A549 (cell line): ENCODE measurements around the gene RNU6-7. TPM values are rescaled to one million over a fixed set of nuclear protein-coding genes. Genes with fewer than 3 reads are reported as not detected.

ENCODE experiments used
- ATAC-seq, 2 experiments: fragments of 200-7000 bp in 1 of 2; fragments of >200 bp in 1 of 2; cut with Nextera tagmentation in 1 of 2; cut with Tn5 transposase in 1 of 2; 3 replicates each; pipeline versions ENCODE4 v1.8.0 to v1.9.1; 2018 to 2020; ENCODE audit warnings: mild to moderate bottlenecking in 1 of 2, moderate library complexity in 1 of 2
- CTCF ChIA-PET: fragments of 300-600 bp; sonication (Branson Sonifier 250); formaldehyde crosslinking; extraction: SDS; loops from one replicate; lab custom pipeline; 2021; ENCODE audit warnings: antibody characterized with exemption, inconsistent platforms; lab: Yijun Ruan, JAX
- POLR2A ChIA-PET: fragments of 350-600 bp; formaldehyde crosslinking; extraction: SDS; loops from one replicate; lab custom pipeline; 2021; ENCODE audit warnings: antibody characterized with exemption, inconsistent platforms; lab: Yijun Ruan, JAX
- DNase-seq, 2 experiments: peaks; one replicate each; pipeline versions ENCODE4 v3.0.0 to v3.0.0-alpha.2; 2011 to 2016; ENCODE audit warnings: low read depth in 1 of 2, low spot score in 1 of 2
- FAIRE-seq: peaks from 2 replicates; lab custom pipeline; 2011; peaks lifted over from hg19 to GRCh38; lab: Jason Lieb, UNC
- H3K27ac ChIP-seq, 2 experiments: fragments of >200 bp; sonication (Bioruptor Twin); formaldehyde crosslinking; 3 replicates each; pipeline ENCODE4 v1.5.1; 2016 to 2017
- H3K4me1 ChIP-seq: fragments of >200 bp; sonication (Bioruptor Twin); formaldehyde crosslinking; 3 replicates; pipeline ENCODE4 v1.6.1; 2016
- H3K4me2 ChIP-seq: fragments of >200 bp; sonication (Bioruptor Twin); formaldehyde crosslinking; 3 replicates; pipeline ENCODE4 v1.6.1; 2016
- H3K4me3 ChIP-seq: fragments of >200 bp; sonication (Bioruptor Twin); formaldehyde crosslinking; 3 replicates; pipeline ENCODE4 v1.5.1; 2016
- H3K9me3 ChIP-seq: fragments of >200 bp; sonication (Bioruptor Twin); formaldehyde crosslinking; 3 replicates; pipeline ENCODE4 v1.6.1; 2016
- BCL3 ChIP-seq: fragments of >200 bp; sonication (Bioruptor Twin); formaldehyde crosslinking; IDR thresholded peaks from 3 replicates; pipeline ENCODE4 v1.6.1; 2016
- BHLHE40 ChIP-seq: IDR thresholded peaks from 2 replicates; pipeline ENCODE4 v1.6.1; 2012; ENCODE audit warnings: low read depth, low read length, inconsistent platforms
- CBX2 ChIP-seq: fragments of 200-600 bp; sonication (generic); IDR thresholded peaks from 2 replicates; pipeline ENCODE4 v1.6.1; 2016; ENCODE audit warnings: low read depth, mild to moderate bottlenecking, borderline replicate concordance
- CBX8 ChIP-seq: fragments of 200-600 bp; sonication (generic); IDR thresholded peaks from 2 replicates; pipeline ENCODE4 v1.6.1; 2016
- CHD2 ChIP-seq: fragments of 150-350 bp; IDR thresholded peaks from 2 replicates; pipeline ENCODE4 v1.6.1; 2014; ENCODE audit warnings: low read length; ENCODE audit not compliant: partially characterized antibody
- CHD4 ChIP-seq: fragments of 200-600 bp; sonication (generic); IDR thresholded peaks from 2 replicates; pipeline ENCODE4 v1.6.1; 2016; ENCODE audit warnings: antibody characterized with exemption, mild to moderate bottlenecking, borderline replicate concordance
- E2F6 ChIP-seq: IDR thresholded peaks from 2 replicates; pipeline ENCODE4 v1.6.1; 2012; ENCODE audit warnings: low read depth, borderline replicate concordance
- EHMT2 ChIP-seq: fragments of 200-600 bp; sonication (generic); IDR thresholded peaks from 2 replicates; pipeline ENCODE4 v1.6.1; 2016; ENCODE audit warnings: antibody characterized with exemption, low read depth, mild to moderate bottlenecking, moderate library complexity
- ELK1 ChIP-seq: fragments of 150-350 bp; IDR thresholded peaks from 2 replicates; pipeline ENCODE4 v1.6.1; 2014; ENCODE audit warnings: low read depth, mild to moderate bottlenecking, low read length
- ESRRA ChIP-seq: fragments of 150-350 bp; IDR thresholded peaks from 2 replicates; pipeline ENCODE4 v1.6.1; 2014; ENCODE audit warnings: mild to moderate bottlenecking, low read length, borderline replicate concordance
- FOSB ChIP-seq: fragments of 250-450 bp; sonication (Bioruptor Pico); IDR thresholded peaks from 2 replicates; pipeline ENCODE4 v1.5.0; 2020; ENCODE audit warnings: mild to moderate bottlenecking, moderate library complexity
- FOSL2 ChIP-seq, 2 experiments: fragments of 450-650 bp in 1 of 2; fragments of >200 bp in 1 of 2; sonication (Bioruptor Twin) in 1 of 2; formaldehyde crosslinking; IDR thresholded peaks; 2 replicates each; pipeline versions ENCODE4 v1.5.0 to v1.6.1; 2016 to 2020; ENCODE audit warnings: mild to moderate bottlenecking in 1 of 2, moderate library complexity in 1 of 2
- HEYL ChIP-seq: fragments of 250-450 bp; sonication (Bioruptor Pico); IDR thresholded peaks from 2 replicates; pipeline ENCODE4 v1.8.0; 2021; ENCODE audit warnings: mild to moderate bottlenecking, moderate library complexity
- HMGXB4 ChIP-seq: fragments of 250-450 bp; sonication (Bioruptor Pico); IDR thresholded peaks from 2 replicates; pipeline ENCODE4 v1.5.0; 2021; ENCODE audit warnings: mild to moderate bottlenecking, moderate library complexity, borderline replicate concordance
- JUNB ChIP-seq: fragments of >200 bp; sonication (Bioruptor Twin); formaldehyde crosslinking; IDR thresholded peaks from 2 replicates; pipeline ENCODE4 v1.6.1; 2016
- MYC ChIP-seq: IDR thresholded peaks from 2 replicates; pipeline ENCODE4 v1.6.1; 2012; ENCODE audit warnings: mild to moderate bottlenecking, inconsistent platforms, low read length, improper control_type of control experiment, borderline replicate concordance
- NR3C1 ChIP-seq: fragments of >200 bp; sonication (Bioruptor Twin); formaldehyde crosslinking; IDR thresholded peaks from 3 replicates; pipeline ENCODE4 v1.6.1; 2017
- PBX3 ChIP-seq: IDR thresholded peaks from 2 replicates; pipeline ENCODE4 v1.6.1; 2012
- PHF8 ChIP-seq: fragments of 200-600 bp; sonication (generic); IDR thresholded peaks from 2 replicates; pipeline ENCODE4 v1.6.1; 2016; ENCODE audit warnings: low read depth, mild to moderate bottlenecking, antibody characterized with exemption, moderate library complexity, borderline replicate concordance
- RAD21 ChIP-seq, 2 experiments: fragments of >200 bp in 1 of 2; sonication (Bioruptor Twin) in 1 of 2; formaldehyde crosslinking in 1 of 2; IDR thresholded peaks in 1 of 2; conservative IDR thresholded peaks in 1 of 2; 2 replicates in 1 of 2; 3 replicates in 1 of 2; pipeline ENCODE4 v1.6.1; 2012 to 2018; ENCODE audit warnings: inconsistent platforms in 1 of 2
- RARB ChIP-seq: fragments of 250-450 bp; sonication (Bioruptor Pico); IDR thresholded peaks from 2 replicates; pipeline ENCODE4 v1.8.0; 2021; ENCODE audit warnings: mild to moderate bottlenecking, moderate library complexity
- RCOR1 ChIP-seq: fragments of 150-350 bp; IDR thresholded peaks from 2 replicates; pipeline ENCODE4 v1.6.1; 2014; ENCODE audit warnings: antibody characterized with exemption, low read length, low read depth
- TP53 ChIP-seq: fragments of 250-450 bp; sonication (Bioruptor Pico); IDR thresholded peaks from 2 replicates; pipeline ENCODE4 v1.5.0; 2021; ENCODE audit warnings: mild to moderate bottlenecking, moderate library complexity
- WGBS: methylation state at CpG from one replicate; pipeline ENCODE4 v1.1.6; 2017; ENCODE audit errors: missing lambda C conversion rate; 5-methylcytosine and 5-hydroxymethylcytosine counted together
- polyA plus RNA-seq, 4 experiments: library from polyadenylated mRNA; depleted of rRNA in 3 of 4; stranded (reverse); fragments of >200 nt; fragmentation: RNase III in 1 of 4; extraction: RNeasy Plus Mini Kit Qiagen cat#74134 plus additional on column Dnase treatment in 1 of 4; gene quantifications; 2 replicates in 3 of 4; 3 replicates in 1 of 4; pipeline ENCODE4 v1.2.3, GENCODE V29; 2011 to 2017

RNU6-7 gene
- polyA plus RNA-seq, 2 of the 4 experiments (the other 2 are of a cell fraction): not detected

- TF ChIP-seq CHD4 (no peak), FOSB (CRISPR knock-in tag) (no peak), FOSL2 (IDR thresholded peaks at IDR 0.05) (no peak; the same call in 1 of the 2 replicates), FOSL2 (CRISPR knock-in tag; IDR thresholded peaks at IDR 0.05) (peak; percentile 13; the same call in 1 of the 2 replicates), ESRRA (no peak), BHLHE40 (no peak), NR3C1 (no peak)
- TF ChIP-seq, all 56 proteins: peak for 1
- CTCF ChIA-PET: interaction anchor here (1.0 to 1.5 kb wide), 6 partner anchors 16 to 305 kb away, joined by 3 to 4 read pairs (median 3); no protein-coding TSS in a partner anchor
- 0 out of 3 replicates have a peak, but pooled peaks cover 4% of the 10 kb centered on the region for H3K9me3 ChIP-seq
- peak overlapping the region; percentile 61 for H3K4me2 ChIP-seq
- POLR2A ChIA-PET: interaction anchor here (1.7 kb wide), 1 partner anchor 155 kb away, joined by 4 read pairs; no protein-coding TSS in a partner anchor
- no peak for FAIRE-seq
- ATAC-seq: peak; percentile 47 to 78; a peak in 5 of 6 replicates
- peak; percentile 16 to 41 for DNase-seq
- H3K4me1 ChIP-seq: peaks cover 27% of the 10 kb centered on the region
- no peak overlapping the region for H3K4me3 ChIP-seq
- H3K27ac ChIP-seq: peak overlapping the region; percentile 56 to 74
- 75% methylated on average over 2 of the region's 2 CpGs for WGBS
Measured at GRCh38 chr14:32230695-32231280, 28.9 kb downstream of the RNU6-7 start.

GRCh38 chr14:32232481-32232880 lies 30.6 kb downstream of the RNU6-7 start:
- FAIRE-seq (no peak), DNase-seq (no peak), ATAC-seq (no peak)
- TF ChIP-seq PHF8 (no peak), E2F6 (no peak), JUNB (no peak), HEYL (CRISPR knock-in tag) (no peak), CHD2 (no peak), PBX3 (no peak), EHMT2 (no peak), TP53 (CRISPR knock-in tag) (no peak), ESRRA (no peak), HMGXB4 (CRISPR knock-in tag) (no peak), BCL3 (no peak), RARB (CRISPR knock-in tag) (no peak), RAD21 (conservative IDR thresholded peaks at IDR 0.05 in 1 of 2, IDR thresholded peaks at IDR 0.05 in 1 of 2) (no peak), CBX2 (no peak), MYC (no peak), ELK1 (no peak), CBX8 (no peak), RCOR1 (no peak)
- Histone ChIP-seq H3K4me3 (no peak overlapping the region), H3K9me3 (0 out of 3 replicates have a peak, but pooled peaks cover 4% of the 10 kb centered on the region), H3K4me1 (peaks cover 27% of the 10 kb centered on the region), H3K4me2 (no peak overlapping the region), H3K27ac (no peak overlapping the region)
- CTCF ChIA-PET: interaction anchor here (1.2 to 1.7 kb wide), 3 partner anchors 8 to 159 kb away, joined by 3 to 5 read pairs (median 4); no protein-coding TSS in a partner anchor
- POLR2A ChIA-PET: no interaction called here
- 50% methylated on average over 1 of the region's 1 CpG for WGBS
